HL-60 (cell line): ENCODE measurements around the gene FSCN2.
"Not testable (repeated sequence)": the region's sequence is repeated elsewhere in the genome, so short reads cannot be mapped to it uniquely, and the experiment has no call there.

Source experiments
- CTCF ChIP-seq: IDR thresholded peaks from one replicate; pipeline ENCODE4 v1.5.1; 2011; ENCODE audit warnings: low read length, control low read depth, inconsistent platforms; ENCODE audit not compliant: insufficient read depth
- POLR2AphosphoS5 ChIP-seq: IDR thresholded peaks from 2 replicates; pipeline ENCODE4 v1.6.1; 2012; ENCODE audit warnings: low read depth
- REST ChIP-seq: IDR thresholded peaks from 2 replicates; pipeline ENCODE4 v1.6.1; 2012; ENCODE audit warnings: low read depth; ENCODE audit not compliant: insufficient replicate concordance

- TF ChIP-seq CTCF, REST, POLR2AphosphoS5: not testable (repeated sequence)
Measured at GRCh38 chr17:81584771-81585170, 56.6 kb downstream of the FSCN2 start.
